ENCODE measurements around the gene DROSHA. TPM values are rescaled to one million over a fixed set of nuclear protein-coding genes. Genes with fewer than 3 reads are reported as not detected.

Gene DROSHA
- total RNA-seq, 1 donor from 2014 or later = 36.5 TPM

DNA sequence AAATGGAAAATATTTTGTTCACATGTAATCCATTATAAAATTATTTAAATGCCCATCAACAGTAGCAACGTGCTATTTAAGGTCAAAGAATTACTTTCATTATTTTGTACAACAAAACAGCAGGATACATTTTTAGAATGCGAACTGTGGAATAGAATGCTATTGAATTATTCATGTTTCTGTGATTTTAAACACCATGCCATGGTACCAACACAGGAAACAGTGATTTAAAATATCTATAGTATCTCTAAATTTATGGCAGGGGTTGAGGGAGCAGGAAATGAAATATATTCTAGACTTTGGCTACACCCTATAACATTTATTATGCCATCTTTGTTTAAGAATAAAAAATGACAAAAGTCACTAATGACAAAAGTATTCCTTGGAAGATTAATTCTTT, 62.4 kb downstream of the DROSHA start:
- no peak for ATAC-seq

DNA sequence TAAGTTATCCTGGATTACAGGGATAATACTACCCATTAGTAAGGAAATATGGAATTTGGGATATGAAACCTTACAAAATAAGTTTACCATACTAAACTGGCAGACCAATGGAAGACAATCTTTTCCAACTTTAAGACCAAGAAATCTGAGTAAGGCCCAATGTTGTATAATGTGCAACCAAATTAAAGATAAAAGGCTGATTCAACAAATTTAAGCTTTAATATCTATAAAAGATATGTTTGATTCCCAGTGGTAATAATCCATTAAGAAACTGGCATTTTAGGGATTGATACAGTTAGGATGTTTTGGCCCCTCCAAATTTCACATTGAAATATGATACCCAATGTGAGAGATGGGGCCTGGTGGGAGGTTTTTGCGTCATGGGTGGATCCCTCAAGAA, 66.6 kb downstream of the DROSHA start:
- no peak for ATAC-seq

- ATAC-seq = no peak
Measured at GRCh38 chr5:31464081-31464480, 67.8 kb downstream of the DROSHA start.

GRCh38 chr5:31463351-31463750, 68.5 kb downstream of the DROSHA start:
- ATAC-seq = no peak

DNA sequence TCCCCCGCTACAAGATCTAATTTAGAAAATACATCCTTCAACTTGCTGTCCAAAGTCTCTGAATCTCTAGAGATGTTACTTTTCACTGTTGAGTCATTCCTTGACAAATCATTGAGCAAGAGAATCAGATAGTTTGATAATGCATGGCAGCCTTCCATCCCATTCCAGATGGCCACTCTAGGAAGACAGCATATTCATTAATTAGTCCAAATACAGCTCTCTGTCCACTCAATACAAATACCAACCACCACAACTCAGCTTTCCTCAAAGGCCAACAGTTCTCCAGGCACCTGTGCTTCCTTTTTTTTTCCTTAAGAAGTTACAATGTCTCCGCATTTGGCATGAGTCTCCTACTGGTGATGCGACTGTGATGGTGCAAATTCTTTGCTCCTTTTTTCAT, 72.3 kb downstream of the DROSHA start:
- no peak for ATAC-seq

- ATAC-seq = no peak
Measured at GRCh38 chr5:31455172-31455571, 76.7 kb downstream of the DROSHA start.

GRCh38 chr5:31453522-31453921, 78.4 kb downstream of the DROSHA start:
- ATAC-seq = no peak

GRCh38 chr5:31452314-31452713, 79.6 kb downstream of the DROSHA start:
- no peak for ATAC-seq

DNA sequence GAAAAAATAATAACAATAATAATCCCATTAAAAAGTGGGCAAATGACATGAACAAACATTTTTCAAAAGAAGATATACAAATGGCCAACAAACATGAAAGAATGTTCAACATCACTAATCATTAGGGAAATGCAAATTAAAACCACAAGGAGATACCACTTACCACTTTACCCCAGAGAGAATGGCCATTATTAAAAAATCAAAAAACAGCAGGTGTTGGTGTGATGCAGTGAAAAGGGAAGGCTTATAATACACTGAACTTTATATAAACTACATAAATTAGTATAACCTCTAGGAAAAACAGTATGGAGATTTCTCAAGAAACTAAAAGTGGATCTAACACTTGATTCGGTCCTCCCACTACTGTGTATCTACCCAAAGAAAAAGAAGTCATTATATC, 81.9 kb downstream of the DROSHA start:
- ATAC-seq = no peak

DNA sequence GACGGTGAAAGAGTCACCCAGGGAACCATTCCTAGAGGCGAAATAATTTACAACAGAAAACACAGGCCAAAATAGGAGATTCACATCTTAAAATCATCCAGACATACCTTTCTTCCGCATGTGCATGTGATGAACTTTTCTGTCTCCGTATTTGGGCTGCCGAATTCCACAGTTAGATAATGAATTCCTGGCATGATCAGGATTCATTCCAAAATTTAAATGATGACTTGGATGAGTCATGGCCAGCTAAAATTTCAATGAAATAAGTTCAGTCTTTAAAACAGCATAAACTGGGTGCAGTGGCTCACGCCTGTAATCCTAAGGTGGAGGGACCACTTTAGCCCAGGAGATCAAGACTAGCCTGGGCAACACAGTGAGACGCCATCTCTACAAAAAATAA, 82.7 kb downstream of the DROSHA start:
- ATAC-seq = no peak

DNA sequence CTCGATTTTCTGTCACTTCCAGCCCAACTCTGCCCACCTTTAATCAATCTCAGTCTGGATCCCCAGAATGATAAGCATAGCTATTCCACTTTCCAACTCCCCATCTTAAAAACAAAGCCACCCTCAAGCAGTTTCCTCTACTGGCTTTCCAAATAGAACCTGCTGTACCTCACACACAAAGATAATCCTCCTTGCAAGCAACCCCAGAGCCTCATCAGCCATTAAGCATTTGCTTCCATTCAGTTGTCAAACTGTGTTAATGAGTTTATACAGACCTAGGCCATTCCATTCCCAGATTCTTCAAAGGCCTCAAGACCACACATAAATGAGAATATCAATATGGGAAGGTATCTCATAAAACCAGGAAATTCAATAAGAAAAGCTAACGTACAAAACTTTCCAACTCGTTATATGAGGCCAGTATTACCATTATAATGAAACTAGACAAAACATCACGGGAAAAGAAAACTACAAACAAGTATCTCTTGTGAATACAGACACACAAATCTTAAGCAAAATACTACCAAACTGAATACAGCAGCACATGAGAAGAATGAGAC, 86.8 kb downstream of the DROSHA start:
- no peak for ATAC-seq

GRCh38 chr5:31443572-31443971, 88.3 kb downstream of the DROSHA start:
- ATAC-seq = no peak

DNA sequence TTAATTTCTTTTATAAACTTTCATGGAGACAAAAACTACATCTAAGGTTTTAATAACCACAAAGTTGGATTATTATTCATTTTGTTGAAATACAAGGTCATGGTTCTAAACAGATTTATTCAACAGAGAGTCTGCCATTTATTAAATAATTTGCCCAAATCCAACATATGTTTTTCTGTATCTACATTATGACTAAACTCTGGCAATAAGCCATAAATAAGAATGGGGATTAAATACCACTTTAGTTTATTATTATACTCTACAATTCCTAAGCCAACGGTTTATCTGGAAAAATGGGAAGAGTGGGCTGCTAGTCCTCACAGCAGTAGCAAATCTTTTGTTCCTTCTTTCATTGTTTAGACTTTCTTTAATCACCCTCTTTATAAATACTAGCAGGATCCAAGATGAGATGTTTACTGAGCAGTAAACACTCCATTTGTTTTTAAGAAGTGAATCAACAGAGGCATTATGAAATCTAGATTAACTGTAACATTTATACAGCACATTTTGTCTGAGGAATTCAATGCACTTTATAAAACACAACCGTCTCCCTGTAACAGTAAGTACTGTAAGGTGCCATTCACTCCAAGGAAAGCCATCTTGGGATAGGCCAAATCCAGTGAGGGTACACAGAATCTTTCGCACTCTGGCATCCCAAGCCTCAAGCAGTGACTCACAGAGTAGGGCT, 89.7 kb downstream of the DROSHA start:
- ATAC-seq = no peak

DNA sequence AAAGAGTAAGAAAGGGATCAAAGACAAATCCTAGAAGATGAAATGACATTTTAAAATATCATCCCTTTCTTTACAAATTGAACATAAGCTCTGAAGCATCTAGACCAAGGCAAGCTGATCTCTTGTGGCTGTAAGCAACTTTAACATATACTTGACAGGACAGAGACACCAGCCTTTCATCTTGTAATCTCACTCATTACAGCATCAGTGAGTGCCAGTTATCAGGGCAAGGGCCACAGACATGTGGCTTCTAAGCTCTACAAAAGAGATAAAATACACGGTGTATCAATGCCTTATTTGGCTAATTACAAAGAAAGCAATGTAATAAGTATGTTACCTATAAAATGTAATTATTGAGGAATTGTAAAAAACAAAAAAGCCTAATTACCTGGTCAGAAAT, 95.0 kb downstream of the DROSHA start:
- ATAC-seq = no peak

- ATAC-seq = no peak
Measured at GRCh38 chr5:31435730-31436129, 96.2 kb downstream of the DROSHA start.

GRCh38 chr5:31434898-31435297, 97.0 kb downstream of the DROSHA start:
- ATAC-seq = no peak

- no peak for ATAC-seq
Measured at GRCh38 chr5:31433229-31433628, 98.7 kb downstream of the DROSHA start.

GRCh38 chr5:31427724-31428309, 104.1 kb downstream of the DROSHA start:
- no peak for ATAC-seq

GRCh38 chr5:31427013-31427723, 104.7 kb downstream of the DROSHA start:
- ATAC-seq = no peak

DNA sequence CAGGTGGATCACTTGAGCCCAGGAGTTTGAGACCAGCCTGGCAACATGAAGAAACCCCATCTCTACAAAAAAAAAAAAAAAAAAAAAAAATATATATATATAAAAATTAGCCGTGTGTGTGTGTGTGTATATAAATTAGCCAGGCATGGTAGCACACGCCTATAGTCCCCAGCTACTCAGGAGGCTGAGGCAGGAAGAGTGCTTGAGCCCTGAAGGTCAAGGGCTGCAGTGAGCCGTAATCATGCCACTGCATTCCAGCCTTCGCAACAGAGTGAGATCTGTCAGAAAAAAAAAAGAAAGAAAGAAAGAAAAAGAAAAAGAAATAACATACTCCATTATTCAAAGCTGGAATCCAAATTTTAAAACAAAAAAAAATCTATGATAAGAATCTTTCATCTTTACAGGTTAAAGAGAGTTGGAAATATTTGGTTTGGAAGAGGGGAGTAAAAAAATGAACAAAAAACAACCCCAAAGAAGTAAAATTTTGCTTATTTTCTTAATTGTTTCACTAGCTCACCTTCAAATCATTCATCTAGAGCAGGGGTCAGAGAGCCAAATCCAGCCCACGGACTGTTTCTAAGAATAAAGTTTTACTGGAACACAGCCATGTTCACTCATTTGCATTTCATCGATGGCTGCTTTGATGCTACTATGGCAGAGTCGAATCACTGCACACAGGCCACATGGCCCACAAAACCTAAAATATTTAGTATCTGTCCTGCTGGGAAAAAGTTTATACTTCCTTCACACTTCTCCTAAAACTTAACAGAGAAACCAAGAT, 109.9 kb downstream of the DROSHA start:
- ATAC-seq = no peak

DNA sequence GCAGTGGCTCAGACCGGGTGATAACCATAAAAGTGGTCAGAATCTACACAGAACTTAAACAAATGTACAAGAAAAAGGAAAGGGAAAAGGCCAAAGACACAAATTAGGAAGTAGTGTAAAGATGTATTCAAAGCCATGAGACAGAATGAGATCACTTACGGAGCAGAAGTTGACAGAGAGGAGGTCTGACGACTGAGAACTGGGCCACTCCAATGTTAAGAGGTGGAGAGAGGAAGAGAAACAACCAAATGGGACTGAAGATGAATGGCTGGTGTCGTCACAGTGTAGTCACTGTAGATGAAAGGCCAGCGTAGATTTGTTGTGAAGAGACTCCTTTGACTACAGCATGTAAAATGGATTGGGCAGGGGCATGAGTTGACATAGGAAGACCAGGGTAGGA, 114.4 kb downstream of the DROSHA start:
- ATAC-seq = no peak

- no peak for ATAC-seq
Measured at GRCh38 chr5:31416547-31416946, 115.3 kb downstream of the DROSHA start.

DNA sequence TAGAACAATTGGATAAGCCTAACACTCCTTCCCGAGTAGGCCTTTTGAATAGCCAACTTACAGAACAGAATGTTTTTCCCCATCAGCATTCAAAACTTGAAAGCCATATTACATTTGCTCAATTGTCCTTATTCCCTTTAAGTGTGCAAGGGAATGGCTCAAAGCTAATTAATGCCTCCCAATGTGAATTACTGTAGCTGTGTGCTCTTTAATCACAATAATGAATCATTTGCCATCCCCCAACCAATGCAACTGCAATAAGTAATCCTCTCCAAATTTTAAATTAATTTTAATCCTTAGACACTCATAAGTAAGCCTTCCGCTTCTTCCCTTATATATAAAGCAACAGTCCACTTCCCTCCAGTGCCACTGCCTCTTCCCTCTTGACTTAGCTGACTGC, 115.9 kb downstream of the DROSHA start:
- no peak for ATAC-seq
